GM23338 (cell line): ENCODE data around the gene GSTM5. TPM values are rescaled to one million over a fixed set of nuclear protein-coding genes. Genes with fewer than 3 reads are reported as not detected.

Experiments
- ATAC-seq: fragments of 200-7000 bp; cut with Tn5 transposase; 3 replicates; pipeline ENCODE4 v1.9.1; 2020
- DNase-seq: peaks from one replicate; pipeline ENCODE4 v3.0.0-alpha.2; 2015; ENCODE audit warnings: low spot score
- H2AFZ ChIP-seq: fragments of 200-600 bp; sonication (generic); 2 replicates; pipeline ENCODE4 v1.8.0; 2016; ENCODE audit warnings: antibody characterized with exemption, mild to moderate bottlenecking, moderate library complexity
- H3F3A ChIP-seq: fragments of 200-600 bp; sonication (generic); replicated peaks from 2 replicates; pipeline ENCODE4 v1.8.0; 2017; ENCODE audit warnings: antibody characterized with exemption, mixed run types, low read depth
- H3K27ac ChIP-seq: fragments of 200-600 bp; sonication (generic); 2 replicates; pipeline ENCODE4 v1.6.1; 2016; ENCODE audit warnings: low read depth
- H3K27me3 ChIP-seq: fragments of 200-600 bp; sonication (generic); 2 replicates; pipeline ENCODE4 v1.8.0; 2016; ENCODE audit warnings: mild to moderate bottlenecking, mixed run types, moderate library complexity; ENCODE audit not compliant: insufficient read depth
- H3K36me3 ChIP-seq: fragments of 200-600 bp; sonication (generic); 2 replicates; pipeline ENCODE4 v1.8.0; 2016; ENCODE audit warnings: mild to moderate bottlenecking; ENCODE audit not compliant: insufficient read depth
- H3K4me1 ChIP-seq: fragments of 200-600 bp; sonication (generic); 2 replicates; pipeline ENCODE4 v1.8.0; 2016; ENCODE audit warnings: mild to moderate bottlenecking, moderate library complexity; ENCODE audit not compliant: insufficient read depth
- H3K4me2 ChIP-seq: fragments of 200-600 bp; sonication (generic); 2 replicates; pipeline ENCODE4 v1.7.1; 2017; ENCODE audit warnings: mixed run types
- H3K4me3 ChIP-seq: fragments of 200-600 bp; sonication (generic); 2 replicates; pipeline ENCODE4 v1.6.1; 2016; ENCODE audit warnings: mixed run types
- H3K79me2 ChIP-seq: fragments of 200-600 bp; sonication (generic); replicated peaks from 2 replicates; pipeline ENCODE4 v1.8.0; 2017; ENCODE audit warnings: mild to moderate bottlenecking; ENCODE audit not compliant: insufficient read depth
- H3K9me2 ChIP-seq: fragments of 200-600 bp; sonication (generic); 2 replicates; pipeline ENCODE4 v1.8.0; 2017; ENCODE audit not compliant: insufficient read depth
- H4K20me1 ChIP-seq: fragments of 200-600 bp; sonication (generic); replicated peaks from 2 replicates; pipeline ENCODE4 v1.8.0; 2017; ENCODE audit warnings: mild to moderate bottlenecking; ENCODE audit not compliant: insufficient read depth
- H3K27ac Mint-ChIP-seq: 2 replicates; pipeline ENCODE4 v1.8.0; 2020; ENCODE audit warnings: inconsistent platforms, mild to moderate bottlenecking, moderate library complexity, mixed read lengths
- H3K27me3 Mint-ChIP-seq: 3 replicates; pipeline ENCODE4 v1.8.0; 2022; ENCODE audit warnings: low read depth, mild to moderate bottlenecking, moderate library complexity, mixed read lengths, inconsistent platforms; ENCODE audit not compliant: insufficient read depth, poor library complexity
- H3K36me3 Mint-ChIP-seq: 3 replicates; pipeline ENCODE4 v1.8.0; 2021; ENCODE audit warnings: low read depth, mild to moderate bottlenecking, inconsistent platforms, moderate library complexity, mixed read lengths
- H3K4me1 Mint-ChIP-seq: 3 replicates; pipeline ENCODE4 v1.8.0; 2020; ENCODE audit warnings: mild to moderate bottlenecking, inconsistent platforms, mixed read lengths
- H3K4me3 Mint-ChIP-seq: 3 replicates; pipeline ENCODE4 v1.8.0; 2021; ENCODE audit warnings: moderate library complexity, mild to moderate bottlenecking, inconsistent platforms, mixed read lengths
- H3K9me3 Mint-ChIP-seq: 3 replicates; pipeline ENCODE4 v1.8.0; 2020; ENCODE audit warnings: moderate library complexity, mild to moderate bottlenecking, inconsistent platforms, mixed read lengths
- CREB1 ChIP-seq: fragments of 250-450 bp; sonication (Bioruptor Pico); IDR thresholded peaks from 2 replicates; pipeline ENCODE4 v1.5.0; 2020; ENCODE audit warnings: low read depth, mild to moderate bottlenecking, moderate library complexity
- CTCF ChIP-seq, 2 experiments: fragments of 200-600 bp in 1 of 2; sonication (generic) in 1 of 2; conservative IDR thresholded peaks; 2 replicates each; pipeline versions ENCODE4 v1.5.1 to v1.6.1; 2016 to 2017; ENCODE audit warnings: antibody characterized with exemption in 2 of 2, low read depth in 2 of 2, mild to moderate bottlenecking in 2 of 2, moderate library complexity in 1 of 2
- ETS1 ChIP-seq: IDR thresholded peaks from 2 replicates; pipeline ENCODE4 v1.6.1; 2016; ENCODE audit warnings: antibody characterized with exemption
- EZH2 ChIP-seq: fragments of 200-600 bp; sonication (generic); IDR thresholded peaks from one replicate; pipeline ENCODE4 v1.8.0; 2017; ENCODE audit warnings: antibody characterized with exemption, mild to moderate bottlenecking, low read depth; ENCODE audit not compliant: unreplicated experiment
- EZH2phosphoT487 ChIP-seq: fragments of 200-600 bp; sonication (generic); IDR thresholded peaks from one replicate; pipeline ENCODE4 v1.8.1; 2018; ENCODE audit warnings: antibody characterized with exemption; ENCODE audit not compliant: unreplicated experiment
- JUNB ChIP-seq: IDR thresholded peaks from one replicate; pipeline ENCODE4 v1.6.1; 2016; ENCODE audit warnings: antibody characterized with exemption; ENCODE audit not compliant: unreplicated experiment
- NANOG ChIP-seq: IDR thresholded peaks from 2 replicates; pipeline ENCODE4 v1.6.1; 2016; ENCODE audit warnings: antibody characterized with exemption, borderline replicate concordance
- POLR2AphosphoS5 ChIP-seq: IDR thresholded peaks from 2 replicates; pipeline ENCODE4 v1.6.1; 2016; ENCODE audit warnings: antibody characterized with exemption, low read depth
- REST ChIP-seq: IDR thresholded peaks from one replicate; pipeline ENCODE4 v1.6.1; 2018; ENCODE audit warnings: antibody characterized with exemption; ENCODE audit not compliant: unreplicated experiment
- STAT1 ChIP-seq: IDR thresholded peaks from one replicate; pipeline ENCODE4 v1.6.1; 2016; ENCODE audit warnings: antibody characterized with exemption; ENCODE audit not compliant: unreplicated experiment
- ZNF114 ChIP-seq: fragments of 250-450 bp; sonication (Bioruptor Pico); IDR thresholded peaks from 2 replicates; pipeline ENCODE4 v1.5.0; 2020; ENCODE audit warnings: mild to moderate bottlenecking, moderate library complexity
- ZNF331 ChIP-seq: fragments of 250-450 bp; sonication (Bioruptor Pico); IDR thresholded peaks from 2 replicates; pipeline ENCODE4 v1.5.0; 2020; ENCODE audit warnings: low read depth, mild to moderate bottlenecking, moderate library complexity
- ZNF462 ChIP-seq: fragments of 250-450 bp; sonication (Bioruptor Pico); IDR thresholded peaks from 2 replicates; pipeline ENCODE4 v1.5.0; 2020; ENCODE audit warnings: mild to moderate bottlenecking, moderate library complexity
- polyA plus RNA-seq: library from polyadenylated mRNA; unstranded; fragments of >200 nt; fragmentation: Nextera tagmentation; extraction: Ambion mirVana; gene quantifications from 2 replicates; pipeline ENCODE4 v1.2.1, GENCODE V29; 2016
- total RNA-seq: library from RNA; depleted of rRNA; stranded (reverse); fragments of >200 nt; shearing (Covaris generic); gene quantifications from 2 replicates; pipeline ENCODE4 v1.2.3, GENCODE V29; 2014

GSTM5 gene
- total and polyA plus RNA-seq, 2 experiments from 2014 or later: 2.5 to 5.0 TPM

- Mint-ChIP-seq H3K27ac (no peak overlapping the region), H3K27me3 (no peaks in the 10 kb centered on the region), H3K4me1 (no peaks in the 10 kb centered on the region), H3K36me3 (no peaks in the 10 kb centered on the region), H3K9me3 (no peaks in the 10 kb centered on the region), H3K4me3 (no peak overlapping the region)
- Histone ChIP-seq H3K27me3 (no peaks in the 10 kb centered on the region), H4K20me1 (no peaks in the 10 kb centered on the region), H3F3A (no peaks in the 10 kb centered on the region), H3K9me2 (no peaks in the 10 kb centered on the region), H3K79me2 (no peaks in the 10 kb centered on the region), H3K4me3 (no peak overlapping the region), H3K36me3 (no peaks in the 10 kb centered on the region), H2AFZ (no peak overlapping the region), H3K27ac (no peak overlapping the region), H3K4me2 (no peak overlapping the region), H3K4me1 (no peaks in the 10 kb centered on the region)
- no peak for TF ChIP-seq CTCF (conservative IDR thresholded peaks at IDR 0.05; ENCODE audit: low read depth in 2 of 2)
- no peak for TF ChIP-seq REST
- TF ChIP-seq ETS1: no peak
- no peak for TF ChIP-seq ZNF331 (CRISPR knock-in tag)
- TF ChIP-seq EZH2phosphoT487: no peak
- TF ChIP-seq JUNB: no peak
- TF ChIP-seq NANOG: no peak
- no peak for TF ChIP-seq STAT1
- TF ChIP-seq EZH2: no peak
- TF ChIP-seq CREB1 (CRISPR knock-in tag): no peak
- no peak for TF ChIP-seq POLR2AphosphoS5
- TF ChIP-seq ZNF462: no peak
- no peak for TF ChIP-seq ZNF114 (CRISPR knock-in tag)
- ATAC-seq (no peak), DNase-seq (no peak)
Measured at GRCh38 chr1:109689844-109690405, 22.1 kb upstream of the GSTM5 start.
